ENCODE results near the gene ZNF436.
"Not testable (repeated sequence)": the region's sequence is repeated elsewhere in the genome, so short reads cannot be mapped to it uniquely, and the experiment has no call there.

Gene ZNF436

GRCh38 chr1:23366598-23366997 lies 3.0 kb downstream of the ZNF436 start:
- DNase-seq (ENCODE audit: low spot score), result no peak

DNA sequence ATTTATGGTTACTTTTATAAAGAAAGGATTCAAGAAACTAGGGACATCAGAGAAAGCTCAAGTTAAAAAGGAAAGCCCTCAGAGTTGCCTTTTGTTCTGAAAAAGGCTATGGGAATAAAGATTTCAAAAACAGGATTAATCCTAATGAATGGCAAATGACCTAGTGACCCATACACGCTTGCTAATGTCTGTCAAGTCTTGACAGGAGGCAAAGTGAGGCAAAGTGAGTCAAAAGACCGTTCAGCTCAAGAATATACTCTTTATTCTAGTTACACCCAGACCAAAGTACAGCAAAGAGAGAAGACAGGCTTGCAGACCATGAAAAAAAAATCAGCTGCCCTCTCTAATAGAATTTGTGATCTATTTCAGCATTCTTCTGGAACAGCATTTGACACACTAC lies 3.5 kb downstream of the ZNF436 start:
- DNase-seq (ENCODE audit: low spot score), result no peak

DNA sequence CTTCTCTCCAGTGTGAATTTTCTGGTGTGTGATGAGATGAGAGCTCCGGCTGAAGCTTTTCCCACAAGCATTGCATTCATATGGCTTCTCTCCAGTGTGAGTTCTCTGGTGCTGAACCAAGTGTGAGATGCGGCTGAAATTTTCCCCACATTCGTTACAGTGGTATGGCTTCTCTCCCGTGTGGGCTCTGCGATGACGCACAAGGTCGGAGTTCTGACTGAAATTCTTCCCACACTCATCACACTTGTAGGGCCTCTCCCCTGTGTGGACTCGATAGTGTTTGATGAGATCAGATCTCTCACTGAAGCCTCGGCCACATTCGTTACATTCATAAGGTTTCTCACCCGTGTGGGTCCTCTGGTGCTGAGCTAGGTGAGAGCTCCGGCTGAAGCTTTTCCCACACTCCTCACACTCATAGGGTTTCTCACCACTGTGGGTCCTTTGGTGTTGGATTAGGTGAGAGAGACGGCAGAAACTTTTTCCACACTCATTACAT lies 7.4 kb downstream of the ZNF436 start:
- DNase-seq (ENCODE audit: low spot score), result no peak

- DNase-seq (ENCODE audit: low spot score), result no peak
Measured at GRCh38 chr1:23358310-23358875, 11.2 kb downstream of the ZNF436 start.

DNA sequence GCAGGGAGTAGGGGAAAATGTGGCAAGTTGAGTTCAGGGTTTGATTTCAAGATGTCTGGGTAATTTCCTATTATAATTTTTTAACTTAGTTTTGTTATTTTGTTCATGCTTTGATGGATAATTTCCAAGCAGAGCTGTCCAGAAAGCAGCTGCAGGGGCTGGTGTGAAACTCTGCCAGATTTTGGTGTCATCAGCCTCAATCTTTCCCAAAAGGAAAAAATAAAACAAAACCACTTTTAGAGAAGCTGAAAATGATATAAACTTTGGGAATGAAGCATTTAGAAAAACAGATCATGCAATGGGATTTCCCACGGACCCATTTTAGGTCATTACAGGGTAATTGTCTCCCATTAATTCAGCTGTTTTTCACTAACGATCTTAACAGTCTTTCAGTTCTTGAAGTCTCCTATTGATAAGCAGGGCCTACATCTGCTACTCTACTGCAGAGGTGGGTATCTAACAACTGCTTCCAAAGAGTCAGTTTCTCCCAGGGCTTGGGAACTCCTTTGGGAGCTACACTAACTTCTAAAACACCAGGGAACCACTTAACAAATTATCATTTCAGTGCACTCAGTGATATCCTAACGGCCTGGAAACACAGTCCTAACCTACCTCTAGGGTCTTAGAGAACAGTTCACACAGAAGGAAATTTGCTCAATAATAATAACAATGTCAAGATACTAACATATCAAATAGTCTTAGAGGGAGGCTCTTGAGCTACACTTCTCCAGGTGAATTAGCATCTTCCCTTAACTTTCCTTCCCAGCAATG lies 12.3 kb downstream of the ZNF436 start:
- DNase-seq (ENCODE audit: low spot score), result no peak

GRCh38 chr1:23356471-23357137 lies 13.0 kb downstream of the ZNF436 start:
- no peak for DNase-seq (ENCODE audit: low spot score)

GRCh38 chr1:23354245-23354644 lies 15.4 kb downstream of the ZNF436 start:
- DNase-seq (ENCODE audit: low spot score), result no peak

DNA sequence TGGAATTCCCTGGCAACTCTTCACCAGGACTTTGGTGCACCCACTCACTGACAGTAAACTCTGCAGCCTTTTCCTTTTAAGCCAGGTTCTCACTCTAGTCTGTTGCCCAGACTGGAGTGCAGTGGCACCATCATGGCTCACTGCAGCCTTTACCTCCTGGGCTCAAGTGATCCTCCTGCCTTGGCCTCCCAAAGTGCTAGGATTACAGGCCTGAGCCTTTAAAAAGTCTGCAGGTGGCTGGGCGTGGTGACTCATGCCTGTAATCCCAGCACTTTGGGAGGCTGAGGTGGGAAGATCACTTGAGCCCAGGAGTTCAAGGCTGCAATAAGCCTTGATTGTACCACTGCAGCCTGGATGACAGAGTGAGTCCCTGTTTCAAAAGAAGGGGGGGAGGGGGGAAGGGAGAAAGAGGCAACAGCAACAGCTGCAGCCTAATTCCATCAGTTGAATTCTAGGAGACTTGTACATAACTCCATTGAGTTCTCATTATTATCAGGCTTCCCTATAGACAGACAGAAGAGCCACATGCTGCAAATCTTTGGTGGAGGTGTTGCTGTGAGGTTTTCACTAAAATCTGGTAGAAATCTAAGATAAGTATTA lies 17.4 kb downstream of the ZNF436 start:
- no peak for DNase-seq (ENCODE audit: low spot score)

DNA sequence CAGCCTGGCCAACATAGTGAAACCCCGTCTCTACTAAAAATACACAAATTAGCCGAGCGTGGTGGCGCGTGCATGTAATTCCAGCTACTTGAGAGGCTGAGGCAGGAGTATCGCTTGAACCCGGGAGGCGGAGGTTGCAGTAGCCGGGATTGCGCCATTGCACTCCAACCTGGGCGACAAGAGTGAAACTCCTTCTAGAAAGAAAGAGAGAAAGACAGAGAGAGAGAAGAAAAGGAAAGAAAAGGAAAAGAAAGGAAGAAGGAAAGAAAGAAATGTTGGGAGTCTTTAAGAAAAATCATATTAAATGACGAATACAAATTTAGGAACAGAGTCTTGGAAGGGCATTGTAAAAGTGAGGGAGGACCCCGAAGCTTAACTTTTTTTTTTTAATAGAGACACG lies 23.7 kb downstream of the ZNF436 start:
- no peak for DNase-seq (ENCODE audit: low spot score)

GRCh38 chr1:23344987-23345472 lies 24.6 kb downstream of the ZNF436 start:
- DNase-seq (ENCODE audit: low spot score), result no peak

GRCh38 chr1:23344111-23344986 lies 25.3 kb downstream of the ZNF436 start, which contains the start of gene HNRNPR:
Gene HNRNPR (minus strand): TSS chr1:23344284. CDS start chr1:23341008, 3,276 bp downstream.
- DNase-seq (ENCODE audit: low spot score), result peak; percentile 87

DNA sequence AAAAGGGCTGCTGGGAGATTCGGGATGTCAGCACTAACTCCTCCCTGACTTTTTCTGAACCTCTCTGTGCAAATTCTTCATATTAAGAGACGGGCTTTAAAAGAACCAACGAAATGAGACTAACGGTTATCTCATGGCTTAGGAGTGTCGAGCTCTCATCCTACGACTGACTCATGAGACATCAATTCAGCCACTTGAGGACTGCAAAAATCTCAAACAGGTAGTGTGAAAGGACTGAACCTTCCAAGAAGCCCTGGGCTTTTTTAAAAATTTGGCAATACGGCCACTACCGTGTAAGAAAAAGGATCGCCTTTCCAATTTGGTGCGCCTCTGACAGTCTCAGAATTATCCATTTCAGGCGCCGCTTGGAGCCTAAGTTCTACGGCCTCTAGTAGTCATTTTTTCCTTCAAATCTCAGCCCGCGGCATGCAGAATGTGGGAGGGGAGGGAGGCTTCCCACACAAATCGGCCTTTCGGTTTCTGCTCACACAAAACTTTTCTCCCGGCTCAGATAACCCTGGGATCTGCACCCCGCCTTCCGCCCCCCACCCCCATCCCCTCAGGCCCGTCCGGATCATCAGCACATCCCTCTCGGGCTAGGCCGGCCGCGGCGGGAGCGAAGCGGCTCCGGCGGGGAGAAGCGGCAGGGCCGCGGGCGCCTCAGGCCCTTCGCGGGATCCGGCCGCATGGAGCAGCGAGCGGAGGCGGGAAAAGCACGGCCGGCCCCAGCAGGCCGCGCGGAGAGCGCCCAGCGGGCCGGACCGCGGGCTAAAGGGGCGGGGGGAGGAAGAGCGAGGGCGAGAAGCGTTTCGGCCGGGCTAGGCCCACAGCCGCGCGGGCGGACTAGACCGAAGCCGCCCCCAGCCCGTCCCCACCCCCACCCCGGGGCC lies 26.2 kb downstream of the ZNF436 start:
- DNase-seq (ENCODE audit: low spot score), result no peak

GRCh38 chr1:23341931-23342692 lies 27.5 kb downstream of the ZNF436 start:
- no peak for DNase-seq (ENCODE audit: low spot score)

GRCh38 chr1:23339632-23340031 lies 30.0 kb downstream of the ZNF436 start:
- DNase-seq (ENCODE audit: low spot score), result no peak

GRCh38 chr1:23337869-23338268 lies 31.8 kb downstream of the ZNF436 start:
- DNase-seq (ENCODE audit: low spot score), result no peak

GRCh38 chr1:23331713-23332112 lies 37.9 kb downstream of the ZNF436 start:
- DNase-seq (ENCODE audit: low spot score), result no peak

DNA sequence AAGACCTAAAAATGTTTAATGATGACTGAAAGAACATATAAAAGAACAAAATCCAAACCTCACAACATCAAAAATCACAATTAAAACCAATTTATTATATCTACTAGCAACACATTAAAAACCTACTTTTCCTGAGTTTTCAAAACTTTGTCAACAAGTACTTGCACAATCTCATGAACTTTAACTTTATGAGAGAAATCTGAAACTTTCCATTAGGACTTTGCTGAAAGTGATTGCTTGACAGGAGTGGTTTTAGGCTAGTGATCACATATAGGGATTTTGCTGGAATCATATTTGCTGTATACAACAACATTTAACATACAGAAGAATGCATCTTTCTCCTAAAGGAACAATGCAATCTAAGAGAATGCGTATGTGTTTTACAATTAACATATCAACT lies 38.8 kb downstream of the ZNF436 start:
- no peak for DNase-seq (ENCODE audit: low spot score)

GRCh38 chr1:23325393-23325792 lies 44.2 kb downstream of the ZNF436 start:
- DNase-seq (ENCODE audit: low spot score), result no peak

GRCh38 chr1:23322770-23323169 lies 46.9 kb downstream of the ZNF436 start:
- DNase-seq (ENCODE audit: low spot score), result no peak

GRCh38 chr1:23310280-23310679 lies 59.4 kb downstream of the ZNF436 start:
- DNase-seq (ENCODE audit: low spot score), result not testable (repeated sequence)

Measured in COLO829 (cell line).